Natural killer cell (primary cell): Measurements from ENCODE around the gene LRRN1. TPM values are rescaled to one million over a fixed set of nuclear protein-coding genes. Genes with fewer than 3 reads are reported as not detected.

Experiments
- ATAC-seq, 3 donors: fragments of 150-1000 bp in 2 of 3; fragments of 200-7000 bp in 1 of 3; cut with Tn5 transposase; 1 replicate in 1 of 3; 2 replicates in 2 of 3; pipeline ENCODE4 v1.10.0; 2021; ENCODE audit warnings: mild to moderate bottlenecking in 2 of 3, moderate library complexity in 2 of 3
- DNase-seq, 2 donors: peaks; one replicate each; pipeline versions ENCODE4 v3.0.0 to v3.0.0-alpha.2; 2013 to 2021; ENCODE audit warnings: mixed read lengths in 1 of 2
- H3K27ac ChIP-seq: one replicate; pipeline ENCODE4 v1.5.1; 2013; ENCODE audit warnings: mild to moderate bottlenecking, low read length
- H3K27me3 ChIP-seq: one replicate; pipeline ENCODE4 v1.6.1; 2013; ENCODE audit warnings: low read length; ENCODE audit not compliant: control insufficient read depth, insufficient read depth
- H3K36me3 ChIP-seq: one replicate; pipeline ENCODE4 v1.6.1; 2013; ENCODE audit warnings: low read length; ENCODE audit not compliant: control insufficient read depth, insufficient read depth
- H3K4me1 ChIP-seq: one replicate; pipeline ENCODE4 v1.6.1; 2013; ENCODE audit warnings: low read length; ENCODE audit not compliant: control insufficient read depth, insufficient read depth
- H3K4me3 ChIP-seq: one replicate; pipeline ENCODE4 v1.5.1; 2013; ENCODE audit warnings: low read length
- H3K9me3 ChIP-seq: one replicate; pipeline ENCODE4 v1.6.1; 2013; ENCODE audit warnings: low read length; ENCODE audit not compliant: control insufficient read depth, insufficient read depth
- H3K27ac Mint-ChIP-seq, 2 donors: one replicate each; pipeline ENCODE4 v1.8.0; 2022; ENCODE audit warnings: mild to moderate bottlenecking in 2 of 2, mixed read lengths in 2 of 2, moderate library complexity in 1 of 2
- H3K27me3 Mint-ChIP-seq, 2 donors: one replicate each; pipeline ENCODE4 v1.8.0; 2022; ENCODE audit warnings: low read depth in 2 of 2, mixed read lengths in 2 of 2
- H3K36me3 Mint-ChIP-seq: one replicate; pipeline ENCODE4 v1.8.0; 2022; ENCODE audit warnings: mixed read lengths
- H3K4me1 Mint-ChIP-seq, 2 donors: one replicate each; pipeline ENCODE4 v1.8.0; 2022; ENCODE audit warnings: mixed read lengths in 2 of 2
- H3K4me3 Mint-ChIP-seq: one replicate; pipeline ENCODE4 v1.8.0; 2022; ENCODE audit warnings: mild to moderate bottlenecking, moderate library complexity, mixed read lengths
- H3K9me3 Mint-ChIP-seq, 2 donors: one replicate each; pipeline ENCODE4 v1.8.0; 2022; ENCODE audit warnings: mixed read lengths in 2 of 2
- whole genome bisulfite sequencing: methylation state at CpG from one replicate; pipeline ENCODE4 v1.1.7; 2013; ENCODE audit warnings: missing lambda C conversion rate; ENCODE audit not compliant: insufficient coverage; 5-methylcytosine and 5-hydroxymethylcytosine counted together
- intact Hi-C: fragments of 100-400 bp; cut with micrococcal nuclease; formaldehyde crosslinking; loops from one replicate; pipeline ENCODE4 v1.14.2; 2022
- total RNA-seq, 4 donors: library from RNA; stranded (reverse); fragments of 120-200 nt in 1 of 4; gene quantifications; one replicate each; pipeline versions ENCODE4 v1.2.3 to v1.2.4, GENCODE V29; 2013 to 2022
- TF ChIP-seq, protein P1 (sequence below): fragments of 200-600 bp; IDR thresholded peaks from one replicate; pipeline ENCODE4 v1.8.0; 2022; ENCODE audit warnings: antibody characterized with exemption

LRRN1 gene
- total RNA-seq, 3 donors from 2014 or later (not counting 1 experiment from before 2014, with no cell fraction given): 0.85 to 1.6 (median 0.99) TPM

GRCh38 chr3:3817865-3818264 lies 18.6 kb downstream of the LRRN1 start:
- Histone ChIP-seq H3K9me3 (no peaks in the 10 kb centered on the region), H3K4me3 (no peak overlapping the region), H3K36me3 (no peaks in the 10 kb centered on the region), H3K27me3 (no peaks in the 10 kb centered on the region), H3K4me1 (no peaks in the 10 kb centered on the region), H3K27ac (no peak overlapping the region)
- no peaks in the 10 kb centered on the region for H3K36me3 Mint-ChIP-seq
- TF ChIP-seq, protein P1, sequence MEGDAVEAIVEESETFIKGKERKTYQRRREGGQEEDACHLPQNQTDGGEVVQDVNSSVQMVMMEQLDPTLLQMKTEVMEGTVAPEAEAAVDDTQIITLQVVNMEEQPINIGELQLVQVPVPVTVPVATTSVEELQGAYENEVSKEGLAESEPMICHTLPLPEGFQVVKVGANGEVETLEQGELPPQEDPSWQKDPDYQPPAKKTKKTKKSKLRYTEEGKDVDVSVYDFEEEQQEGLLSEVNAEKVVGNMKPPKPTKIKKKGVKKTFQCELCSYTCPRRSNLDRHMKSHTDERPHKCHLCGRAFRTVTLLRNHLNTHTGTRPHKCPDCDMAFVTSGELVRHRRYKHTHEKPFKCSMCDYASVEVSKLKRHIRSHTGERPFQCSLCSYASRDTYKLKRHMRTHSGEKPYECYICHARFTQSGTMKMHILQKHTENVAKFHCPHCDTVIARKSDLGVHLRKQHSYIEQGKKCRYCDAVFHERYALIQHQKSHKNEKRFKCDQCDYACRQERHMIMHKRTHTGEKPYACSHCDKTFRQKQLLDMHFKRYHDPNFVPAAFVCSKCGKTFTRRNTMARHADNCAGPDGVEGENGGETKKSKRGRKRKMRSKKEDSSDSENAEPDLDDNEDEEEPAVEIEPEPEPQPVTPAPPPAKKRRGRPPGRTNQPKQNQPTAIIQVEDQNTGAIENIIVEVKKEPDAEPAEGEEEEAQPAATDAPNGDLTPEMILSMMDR: no peak
- no peaks in the 10 kb centered on the region for H3K27me3 Mint-ChIP-seq
- H3K4me3 Mint-ChIP-seq: no peak overlapping the region
- DNase-seq (no peak), ATAC-seq (peak in 1 of 3 donors; percentile 61)
- H3K4me1 Mint-ChIP-seq: no peaks in the 10 kb centered on the region
- H3K9me3 Mint-ChIP-seq: no peaks in the 10 kb centered on the region
- intact Hi-C loops: no loop called here
- 95% methylated on average over 4 of the region's 5 CpGs for WGBS
- no peak overlapping the region for H3K27ac Mint-ChIP-seq

GRCh38 chr3:3821777-3822176 lies 22.5 kb downstream of the LRRN1 start:
- no peaks in the 10 kb centered on the region for H3K36me3 ChIP-seq
- H3K36me3 Mint-ChIP-seq: no peaks in the 10 kb centered on the region
- H3K27ac ChIP-seq: no peak overlapping the region
- no peak for DNase-seq
- intact Hi-C loops: no loop called here
- H3K27me3 ChIP-seq: no peaks in the 10 kb centered on the region
- no peaks in the 10 kb centered on the region for H3K4me1 ChIP-seq
- no peaks in the 10 kb centered on the region for H3K4me1 Mint-ChIP-seq
- no peak overlapping the region for H3K4me3 ChIP-seq
- TF ChIP-seq, protein P1: no peak
- no peak overlapping the region for H3K27ac Mint-ChIP-seq
- H3K9me3 ChIP-seq: no peaks in the 10 kb centered on the region
- H3K27me3 Mint-ChIP-seq: no peaks in the 10 kb centered on the region
- H3K9me3 Mint-ChIP-seq: no peaks in the 10 kb centered on the region
- no peak overlapping the region for H3K4me3 Mint-ChIP-seq
- WGBS: 91% methylated on average over 4 of the region's 4 CpGs
- ATAC-seq: no peak

DNA sequence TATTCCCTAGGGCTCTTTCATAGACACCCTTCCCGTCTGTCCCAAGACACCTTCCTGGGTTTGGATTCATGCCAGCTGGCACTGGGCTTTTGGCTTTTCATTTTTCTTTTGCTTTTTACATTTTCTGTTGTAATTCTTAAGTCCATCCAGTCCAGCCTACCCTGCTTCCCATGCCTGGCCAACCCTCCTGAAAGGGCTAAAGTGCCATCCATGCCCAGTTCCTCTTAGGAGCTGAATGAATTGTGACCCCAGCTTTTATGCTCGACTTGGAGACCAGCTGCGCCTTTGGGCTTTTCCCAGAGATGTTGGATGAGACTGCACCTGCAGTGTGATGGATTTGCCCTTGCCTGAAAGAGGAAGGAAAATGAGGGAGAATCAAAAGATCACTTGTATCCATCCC lies 25.8 kb downstream of the LRRN1 start:
- H3K4me1 ChIP-seq: no peaks in the 10 kb centered on the region
- TF ChIP-seq, protein P1: no peak
- 79% methylated on average over 3 of the region's 3 CpGs for whole genome bisulfite sequencing
- Mint-ChIP-seq H3K4me3 (no peak overlapping the region), H3K9me3 (no peaks in the 10 kb centered on the region), H3K27me3 (no peaks in the 10 kb centered on the region), H3K36me3 (no peaks in the 10 kb centered on the region), H3K27ac (no peak overlapping the region), H3K4me1 (no peaks in the 10 kb centered on the region)
- H3K36me3 ChIP-seq: no peaks in the 10 kb centered on the region
- DNase-seq: no peak
- intact Hi-C loops: no loop called here
- H3K27ac ChIP-seq: no peak overlapping the region
- ATAC-seq: no peak
- no peaks in the 10 kb centered on the region for H3K9me3 ChIP-seq
- H3K27me3 ChIP-seq: no peaks in the 10 kb centered on the region
- no peak overlapping the region for H3K4me3 ChIP-seq

DNA sequence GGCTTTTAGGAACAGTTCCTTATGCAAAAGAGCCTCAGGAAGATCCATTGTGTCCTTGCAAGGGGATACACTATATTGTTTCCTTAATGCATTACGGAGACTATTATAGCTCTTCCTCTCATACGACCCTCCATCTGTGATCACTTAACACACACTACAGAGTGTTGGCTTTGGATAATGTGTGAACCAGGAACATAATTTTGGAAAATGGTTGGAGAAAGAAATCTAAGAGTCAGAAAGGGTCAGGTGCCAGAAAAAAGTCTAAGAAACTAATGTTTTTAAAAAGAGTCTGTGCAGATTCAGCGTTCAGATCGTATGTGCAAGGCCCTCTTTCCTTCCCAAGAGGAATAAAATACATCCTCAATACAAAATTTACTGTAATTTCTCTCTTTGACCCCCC lies 27.3 kb downstream of the LRRN1 start:
- intact Hi-C loops: no loop called here
- Mint-ChIP-seq H3K36me3 (no peaks in the 10 kb centered on the region), H3K27me3 (no peaks in the 10 kb centered on the region), H3K4me1 (no peaks in the 10 kb centered on the region), H3K9me3 (no peaks in the 10 kb centered on the region), H3K27ac (no peak overlapping the region), H3K4me3 (no peak overlapping the region)
- no peak overlapping the region for H3K4me3 ChIP-seq
- no peaks in the 10 kb centered on the region for H3K9me3 ChIP-seq
- no peaks in the 10 kb centered on the region for H3K4me1 ChIP-seq
- no peaks in the 10 kb centered on the region for H3K27me3 ChIP-seq
- DNase-seq: no peak
- TF ChIP-seq, protein P1: no peak
- no peak overlapping the region for H3K27ac ChIP-seq
- H3K36me3 ChIP-seq: no peaks in the 10 kb centered on the region
- no peak for ATAC-seq
- WGBS: 89% methylated on average over 2 of the region's 4 CpGs
